H9 (cell line): ENCODE data around the gene PARVB. TPM values are rescaled to one million over a fixed set of nuclear protein-coding genes. Genes with fewer than 3 reads are reported as not detected.

Source experiments
- DNase-seq: peaks from one replicate; pipeline ENCODE4 v3.0.0-alpha.2; 2017
- H2AFZ ChIP-seq: one replicate; pipeline ENCODE4 v1.6.1; 2013; ENCODE audit warnings: mild to moderate bottlenecking, low read length, control low read depth, moderate library complexity
- H2AK5ac ChIP-seq: 2 replicates; pipeline ENCODE4 v1.6.1; 2013; ENCODE audit warnings: low read length, control low read depth, mixed read lengths; ENCODE audit not compliant: insufficient read length
- H2BK120ac ChIP-seq: one replicate; pipeline ENCODE4 v1.6.1; 2013; ENCODE audit warnings: low read depth, mild to moderate bottlenecking, low read length, control low read depth, inconsistent platforms; ENCODE audit not compliant: poor library complexity, severe bottlenecking
- H2BK12ac ChIP-seq: 2 replicates; pipeline ENCODE4 v1.6.1; 2013; ENCODE audit warnings: low read length, control low read depth, mixed read lengths, low read depth; ENCODE audit not compliant: insufficient read length
- H2BK15ac ChIP-seq: 2 replicates; pipeline ENCODE4 v1.6.1; 2013; ENCODE audit warnings: low read depth, low read length, control low read depth
- H2BK20ac ChIP-seq: one replicate; pipeline ENCODE4 v1.6.1; 2013; ENCODE audit warnings: low read depth, mild to moderate bottlenecking, low read length, control low read depth, inconsistent platforms; ENCODE audit not compliant: poor library complexity, severe bottlenecking
- H2BK5ac ChIP-seq: 2 replicates; pipeline ENCODE4 v1.6.1; 2013; ENCODE audit warnings: low read length, control low read depth, mixed read lengths; ENCODE audit not compliant: insufficient read length
- H3K14ac ChIP-seq: 2 replicates; pipeline ENCODE4 v1.6.1; 2013; ENCODE audit warnings: low read length, control low read depth; ENCODE audit not compliant: insufficient read depth
- H3K18ac ChIP-seq: 2 replicates; pipeline ENCODE4 v1.6.1; 2013; ENCODE audit warnings: low read depth, mild to moderate bottlenecking, mixed read lengths, low read length, control low read depth; ENCODE audit not compliant: insufficient read length
- H3K23ac ChIP-seq: 2 replicates; pipeline ENCODE4 v1.6.1; 2013; ENCODE audit warnings: low read length, control low read depth, mixed read lengths, low read depth; ENCODE audit not compliant: insufficient read length
- H3K23me2 ChIP-seq: 2 replicates; pipeline ENCODE4 v1.6.1; 2013; ENCODE audit warnings: low read depth, mild to moderate bottlenecking, mixed read lengths, low read length, control low read depth; ENCODE audit not compliant: insufficient read length, poor library complexity, severe bottlenecking
- H3K27ac ChIP-seq: 2 replicates; pipeline ENCODE4 v1.5.1; 2013; ENCODE audit warnings: low read length, control low read depth, mixed read lengths, low read depth; ENCODE audit not compliant: insufficient read length
- H3K27me3 ChIP-seq: 2 replicates; pipeline ENCODE4 v1.6.1; 2013; ENCODE audit warnings: low read length, control low read depth, inconsistent platforms; ENCODE audit not compliant: insufficient read depth
- H3K4ac ChIP-seq: 2 replicates; pipeline ENCODE4 v1.6.1; 2013; ENCODE audit warnings: low read depth, mild to moderate bottlenecking, control low read depth, inconsistent platforms, low read length, moderate library complexity
- H3K4me1 ChIP-seq: 2 replicates; pipeline ENCODE4 v1.6.1; 2013; ENCODE audit warnings: low read length, control low read depth, inconsistent platforms; ENCODE audit not compliant: insufficient read depth
- H3K4me2 ChIP-seq: 2 replicates; pipeline ENCODE4 v1.6.1; 2013; ENCODE audit warnings: low read length, control low read depth, mixed read lengths; ENCODE audit not compliant: insufficient read length, insufficient read depth
- H3K56ac ChIP-seq: 2 replicates; pipeline ENCODE4 v1.6.1; 2013; ENCODE audit warnings: low read depth, mild to moderate bottlenecking, mixed read lengths, low read length, control low read depth; ENCODE audit not compliant: insufficient read length
- H3K79me1 ChIP-seq: 2 replicates; pipeline ENCODE4 v1.6.1; 2013; ENCODE audit warnings: low read depth, mild to moderate bottlenecking, moderate library complexity, low read length, control low read depth, inconsistent platforms; ENCODE audit not compliant: insufficient read depth, poor library complexity, severe bottlenecking
- H3K79me2 ChIP-seq: 2 replicates; pipeline ENCODE4 v1.6.1; 2013; ENCODE audit warnings: low read length, control low read depth, inconsistent platforms; ENCODE audit not compliant: insufficient read depth
- H3K9ac ChIP-seq: 2 replicates; pipeline ENCODE4 v1.6.1; 2013; ENCODE audit warnings: low read length, control low read depth, mixed read lengths; ENCODE audit not compliant: insufficient read length; ENCODE audit errors: extremely low read depth
- H3K9me3 ChIP-seq: one replicate; pipeline ENCODE4 v1.6.1; 2013; ENCODE audit warnings: low read depth, low read length, inconsistent platforms; ENCODE audit not compliant: control insufficient read depth
- H3T11ph ChIP-seq: one replicate; pipeline ENCODE4 v1.6.1; 2013; ENCODE audit warnings: mild to moderate bottlenecking, low read length, control low read depth, inconsistent platforms
- H4K20me1 ChIP-seq: one replicate; pipeline ENCODE4 v1.6.1; 2013; ENCODE audit not compliant: control insufficient read depth, insufficient read length, insufficient read depth
- H4K5ac ChIP-seq: 2 replicates; pipeline ENCODE4 v1.6.1; 2013; ENCODE audit warnings: low read depth, mild to moderate bottlenecking, mixed read lengths, low read length, control low read depth; ENCODE audit not compliant: insufficient read length
- H4K8ac ChIP-seq: replicated peaks from 2 replicates; pipeline ENCODE4 v1.6.1; 2013; ENCODE audit warnings: low read length, control low read depth, mixed read lengths, low read depth; ENCODE audit not compliant: insufficient read length
- H4K91ac ChIP-seq: 2 replicates; pipeline ENCODE4 v1.6.1; 2013; ENCODE audit warnings: low read depth, mild to moderate bottlenecking, moderate library complexity, mixed read lengths, low read length, control low read depth; ENCODE audit not compliant: insufficient read length
- H3K27ac Mint-ChIP-seq, 3 experiments: 2 replicates in 2 of 3; 3 replicates in 1 of 3; pipeline ENCODE4 v1.8.0; 2020 to 2021; ENCODE audit warnings: mixed read lengths in 3 of 3, mild to moderate bottlenecking in 1 of 3, moderate library complexity in 1 of 3
- H3K27me3 Mint-ChIP-seq: 2 replicates; pipeline ENCODE4 v1.8.0; 2021; ENCODE audit warnings: low read depth, mild to moderate bottlenecking, moderate library complexity, mixed read lengths
- H3K36me3 Mint-ChIP-seq, 3 experiments: 2 replicates in 2 of 3; 3 replicates in 1 of 3; pipeline ENCODE4 v1.8.0; 2020 to 2021; ENCODE audit warnings: low read depth in 3 of 3, mixed read lengths in 3 of 3; ENCODE audit not compliant: insufficient read depth in 1 of 3
- H3K4me1 Mint-ChIP-seq, 2 experiments: 2 replicates each; pipeline ENCODE4 v1.8.0; 2020; ENCODE audit warnings: mixed read lengths in 2 of 2
- H3K4me3 Mint-ChIP-seq, 2 experiments: 2 replicates in 1 of 2; 3 replicates in 1 of 2; pipeline ENCODE4 v1.8.0; 2020 to 2021; ENCODE audit warnings: mild to moderate bottlenecking in 2 of 2, mixed read lengths in 2 of 2, moderate library complexity in 1 of 2
- H3K9me3 Mint-ChIP-seq, 2 experiments: 2 replicates in 1 of 2; 3 replicates in 1 of 2; pipeline ENCODE4 v1.8.0; 2020; ENCODE audit warnings: mild to moderate bottlenecking in 2 of 2, mixed read lengths in 2 of 2, moderate library complexity in 1 of 2
- CTCF ChIP-seq: fragments of 200-600 bp; sonication (generic); conservative IDR thresholded peaks from 3 replicates; pipeline ENCODE4 v1.8.0; 2021; ENCODE audit warnings: antibody characterized with exemption, mild to moderate bottlenecking
- WGBS: extraction: QIAGEN DNeasy Blood & Tissue Kit; methylation state at CpG from one replicate; pipeline ENCODE4 v1.1.7; 2013; ENCODE audit warnings: missing lambda C conversion rate, low lambda C conversion rate, mixed read lengths; ENCODE audit not compliant: insufficient read length; ENCODE audit errors: extremely low coverage; 5-methylcytosine and 5-hydroxymethylcytosine counted together
- total RNA-seq: library from RNA; stranded (reverse); gene quantifications from 2 replicates; pipeline ENCODE4 v1.2.1, GENCODE V29; 2021

The PARVB gene
- total RNA-seq, 1 experiment from 2014 or later: 15.6 TPM

- H2AFZ ChIP-seq: no peak overlapping the region
- H3K4ac ChIP-seq: no peak overlapping the region
- H2AK5ac ChIP-seq: no peak overlapping the region
- H3K56ac ChIP-seq: no peak overlapping the region
- no peaks in the 10 kb centered on the region for H3K23me2 ChIP-seq
- H3K9ac ChIP-seq: no peak overlapping the region
- no peak overlapping the region for H2BK120ac ChIP-seq
- H4K5ac ChIP-seq: no peak overlapping the region
- peaks cover 8 to 12% of the 10 kb centered on the region in 2 experiments; a peak in 4 of 5 replicates for H3K9me3 Mint-ChIP-seq
- WGBS: no CpG with 5 or more reads among the region's 21 CpGs
- H3K27me3 Mint-ChIP-seq: peaks cover 9% of the 10 kb centered on the region
- no peak for TF ChIP-seq CTCF
- no peak for DNase-seq
- H3K9me3 ChIP-seq: no peaks in the 10 kb centered on the region
- H3K18ac ChIP-seq: no peak overlapping the region
- H3K4me1 Mint-ChIP-seq: no peaks in the 10 kb centered on the region
- H3K79me1 ChIP-seq: no peaks in the 10 kb centered on the region
- H3K27me3 ChIP-seq: no peaks in the 10 kb centered on the region
- H3K4me2 ChIP-seq: no peak overlapping the region
- no peak overlapping the region for H3K27ac ChIP-seq
- no peak overlapping the region for H3K4me3 Mint-ChIP-seq
- H3K36me3 Mint-ChIP-seq: peaks cover 0 to 9% (median 0%) of the 10 kb centered on the region in 3 experiments; a peak in 2 of 7 replicates
- no peak overlapping the region for H2BK5ac ChIP-seq
- no peak overlapping the region for H4K8ac ChIP-seq
- no peak overlapping the region for H3K27ac Mint-ChIP-seq
- no peak overlapping the region for H2BK15ac ChIP-seq
- H2BK20ac ChIP-seq: no peak overlapping the region
- H4K91ac ChIP-seq: no peak overlapping the region
- H4K20me1 ChIP-seq: no peaks in the 10 kb centered on the region
- no peak overlapping the region for H3T11ph ChIP-seq
- H3K4me1 ChIP-seq: no peaks in the 10 kb centered on the region
- no peak overlapping the region for H3K14ac ChIP-seq
- H3K23ac ChIP-seq: no peak overlapping the region
- H3K79me2 ChIP-seq: no peaks in the 10 kb centered on the region
- no peak overlapping the region for H2BK12ac ChIP-seq
Observed at GRCh38 chr22:44219101-44219870, 195.2 kb downstream of the PARVB start.
